Measurements from ENCODE around the gene ANO9.

DNA sequence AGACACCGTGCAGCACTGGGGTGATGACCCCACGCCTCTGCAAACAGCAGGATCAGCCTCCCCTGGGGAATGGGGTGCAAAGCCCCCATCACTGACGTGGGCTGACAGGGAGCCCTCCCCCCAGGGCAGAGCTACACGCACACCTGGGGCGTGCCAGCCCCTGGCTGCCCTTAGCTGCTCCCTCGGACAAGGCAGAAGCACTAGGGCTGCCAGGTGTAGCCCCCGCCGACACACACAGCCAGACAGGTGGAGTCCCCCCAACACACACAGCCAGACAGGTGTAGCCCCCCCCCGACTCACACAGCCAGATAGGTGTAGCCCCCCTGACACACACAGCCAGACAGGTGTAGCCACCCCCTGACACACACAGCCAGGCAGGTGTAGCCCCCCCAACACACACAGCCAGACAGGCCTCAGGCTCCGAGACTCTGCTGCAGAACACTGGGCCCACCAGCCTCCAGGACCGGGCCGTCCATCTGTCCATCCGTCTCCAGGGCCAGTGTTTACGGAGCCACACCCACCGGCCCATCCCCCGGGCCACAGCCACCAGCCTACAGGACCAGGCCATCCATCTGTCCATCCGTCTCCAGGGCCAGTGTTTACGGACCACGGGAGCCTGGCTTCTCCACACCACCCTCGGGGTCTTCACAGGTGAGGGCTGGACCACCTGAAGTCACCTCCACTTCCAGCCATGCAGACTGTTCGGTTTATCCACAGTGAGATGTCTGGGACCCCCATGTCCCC is 3.5 kb downstream of the ANO9 start:
- TF ChIP-seq, protein P1, sequence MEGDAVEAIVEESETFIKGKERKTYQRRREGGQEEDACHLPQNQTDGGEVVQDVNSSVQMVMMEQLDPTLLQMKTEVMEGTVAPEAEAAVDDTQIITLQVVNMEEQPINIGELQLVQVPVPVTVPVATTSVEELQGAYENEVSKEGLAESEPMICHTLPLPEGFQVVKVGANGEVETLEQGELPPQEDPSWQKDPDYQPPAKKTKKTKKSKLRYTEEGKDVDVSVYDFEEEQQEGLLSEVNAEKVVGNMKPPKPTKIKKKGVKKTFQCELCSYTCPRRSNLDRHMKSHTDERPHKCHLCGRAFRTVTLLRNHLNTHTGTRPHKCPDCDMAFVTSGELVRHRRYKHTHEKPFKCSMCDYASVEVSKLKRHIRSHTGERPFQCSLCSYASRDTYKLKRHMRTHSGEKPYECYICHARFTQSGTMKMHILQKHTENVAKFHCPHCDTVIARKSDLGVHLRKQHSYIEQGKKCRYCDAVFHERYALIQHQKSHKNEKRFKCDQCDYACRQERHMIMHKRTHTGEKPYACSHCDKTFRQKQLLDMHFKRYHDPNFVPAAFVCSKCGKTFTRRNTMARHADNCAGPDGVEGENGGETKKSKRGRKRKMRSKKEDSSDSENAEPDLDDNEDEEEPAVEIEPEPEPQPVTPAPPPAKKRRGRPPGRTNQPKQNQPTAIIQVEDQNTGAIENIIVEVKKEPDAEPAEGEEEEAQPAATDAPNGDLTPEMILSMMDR (IDR thresholded peaks at IDR 0.05) = no peak
- TF ChIP-seq POLR2A (IDR thresholded peaks at IDR 0.05) (no peak), EP300 (IDR thresholded peaks at IDR 0.05) (no peak)
